HepG2 (cell line): Measurements from ENCODE around the gene CIBAR2. TPM values are rescaled to one million over a fixed set of nuclear protein-coding genes. Genes with fewer than 3 reads are reported as not detected.
A peak's percentile ranks its signal among the peaks of the same experiment; 100 is the strongest.

Experiments
- BORCS8-MEF2B ChIP-seq: sonication (generic); formaldehyde crosslinking; IDR thresholded peaks from 2 replicates; pipeline ENCODE4 v1.8.0; 2022; ENCODE audit warnings: mild to moderate bottlenecking, missing genetic modification reagents
- HDAC2 ChIP-seq: sonication (generic); formaldehyde crosslinking; IDR thresholded peaks from 2 replicates; pipeline ENCODE4 v1.4.0; 2020; ENCODE audit warnings: missing genetic modification reagents
- HDAC6 ChIP-seq: fragments of 200-600 bp; sonication (generic); IDR thresholded peaks from 2 replicates; pipeline ENCODE4 v1.7.0; 2017; ENCODE audit warnings: mild to moderate bottlenecking, antibody characterized with exemption, low read length, low read depth
- HNF4G ChIP-seq, 2 experiments: sonication (generic) in 1 of 2; formaldehyde crosslinking in 1 of 2; IDR thresholded peaks; 2 replicates each; pipeline versions ENCODE4 v1.4.0 to v1.6.1; 2011 to 2020; ENCODE audit warnings: borderline replicate concordance in 2 of 2, low read depth in 2 of 2, mild to moderate bottlenecking in 2 of 2, low read length in 1 of 2, missing genetic modification reagents in 1 of 2, moderate library complexity in 1 of 2
- MTA1 ChIP-seq: sonication (generic); formaldehyde crosslinking; IDR thresholded peaks from 2 replicates; pipeline ENCODE4 v1.4.0; 2020; ENCODE audit warnings: missing genetic modification reagents, mild to moderate bottlenecking, borderline replicate concordance
- MYNN ChIP-seq: sonication (generic); formaldehyde crosslinking; IDR thresholded peaks from 2 replicates; pipeline ENCODE4 v1.4.0; 2020; ENCODE audit warnings: mild to moderate bottlenecking, low read depth, missing genetic modification reagents
- PITX1 ChIP-seq: sonication (generic); formaldehyde crosslinking; IDR thresholded peaks from 2 replicates; pipeline ENCODE4 v1.5.1; 2020; ENCODE audit warnings: mild to moderate bottlenecking, missing genetic modification reagents
- SAP130 ChIP-seq: IDR thresholded peaks from 2 replicates; pipeline ENCODE4 v1.6.1; 2016; ENCODE audit warnings: low read depth
- ZNF121 ChIP-seq: sonication (generic); formaldehyde crosslinking; IDR thresholded peaks from 2 replicates; pipeline ENCODE4 v1.5.0; 2020; ENCODE audit warnings: mild to moderate bottlenecking, missing genetic modification reagents
- ZNF331 ChIP-seq: sonication (generic); formaldehyde crosslinking; IDR thresholded peaks from 2 replicates; pipeline ENCODE4 v1.4.0; 2020; ENCODE audit warnings: missing genetic modification reagents
- ZNF501 ChIP-seq: sonication (generic); formaldehyde crosslinking; IDR thresholded peaks from 2 replicates; pipeline ENCODE4 v1.5.1; 2020; ENCODE audit warnings: mild to moderate bottlenecking, moderate library complexity, missing genetic modification reagents
- ZNF572 ChIP-seq: sonication (generic); formaldehyde crosslinking; IDR thresholded peaks from 2 replicates; pipeline ENCODE4 v1.5.1; 2020; ENCODE audit warnings: mild to moderate bottlenecking, missing genetic modification reagents
- ZNF577 ChIP-seq: sonication (generic); formaldehyde crosslinking; IDR thresholded peaks from 2 replicates; pipeline ENCODE4 v1.4.0; 2020; ENCODE audit warnings: mild to moderate bottlenecking, low read depth, missing genetic modification reagents, borderline replicate concordance
- ZNF777 ChIP-seq: sonication (generic); formaldehyde crosslinking; IDR thresholded peaks from 2 replicates; pipeline ENCODE4 v1.4.0; 2020; ENCODE audit warnings: missing genetic modification reagents
- ZSCAN22 ChIP-seq: sonication (generic); formaldehyde crosslinking; IDR thresholded peaks from 2 replicates; pipeline ENCODE4 v1.4.0; 2020; ENCODE audit warnings: mild to moderate bottlenecking, missing genetic modification reagents
- polyA plus RNA-seq, 8 experiments: library from polyadenylated mRNA; depleted of rRNA in 3 of 8; stranded (reverse) in 7 of 8; unstranded in 1 of 8; fragments of >200 nt; fragmentation: Illumina TruSeq in 4 of 8; extraction: Trizol in 4 of 8; gene quantifications; 2 replicates each; pipeline versions ENCODE4 v1.2.1 to v1.2.3, GENCODE V29; 2011 to 2016; ENCODE audit warnings: low read depth in 4 of 8, missing spikeins in 1 of 8, mixed read lengths in 1 of 8; ENCODE audit not compliant: insufficient read depth in 1 of 8
- total RNA-seq, 5 experiments: library from RNA; depleted of rRNA; stranded (reverse); fragments of >200 nt; fragmentation: Illumina TruSeq; extraction: Trizol; gene quantifications; 2 replicates each; pipeline ENCODE4 v1.2.3, GENCODE V29; 2016; ENCODE audit warnings: low read depth in 1 of 5
- TF ChIP-seq, protein P1 (sequence below): sonication (generic); formaldehyde crosslinking; IDR thresholded peaks from 2 replicates; pipeline ENCODE4 v1.8.0; 2022; ENCODE audit warnings: missing genetic modification reagents, mild to moderate bottlenecking, moderate library complexity, borderline replicate concordance
- TF ChIP-seq, protein P2 (sequence below): sonication (generic); formaldehyde crosslinking; IDR thresholded peaks from 2 replicates; pipeline ENCODE4 v1.8.1; 2023; ENCODE audit warnings: mild to moderate bottlenecking, missing genetic modification reagents
- TF ChIP-seq, protein P3 (sequence below): IDR thresholded peaks from 2 replicates; pipeline ENCODE4 v1.6.1; 2016; ENCODE audit warnings: missing compliant biosample characterization, missing genetic modification reagents, borderline replicate concordance
- TF ChIP-seq, protein P4 (sequence below): sonication (generic); formaldehyde crosslinking; IDR thresholded peaks from 2 replicates; pipeline ENCODE4 v1.8.0; 2022; ENCODE audit warnings: mild to moderate bottlenecking, missing genetic modification reagents; ENCODE audit not compliant: insufficient replicate concordance
- TF ChIP-seq, protein P5 (sequence below): IDR thresholded peaks from 2 replicates; pipeline ENCODE4 v1.6.1; 2012; ENCODE audit warnings: low read depth, low read length, improper control_type of control experiment

The CIBAR2 gene
- total and polyA plus RNA-seq, 2 of the 13 experiments (the other 11 are each of a cell fraction or from before 2014, with no cell fraction given) = not detected

DNA sequence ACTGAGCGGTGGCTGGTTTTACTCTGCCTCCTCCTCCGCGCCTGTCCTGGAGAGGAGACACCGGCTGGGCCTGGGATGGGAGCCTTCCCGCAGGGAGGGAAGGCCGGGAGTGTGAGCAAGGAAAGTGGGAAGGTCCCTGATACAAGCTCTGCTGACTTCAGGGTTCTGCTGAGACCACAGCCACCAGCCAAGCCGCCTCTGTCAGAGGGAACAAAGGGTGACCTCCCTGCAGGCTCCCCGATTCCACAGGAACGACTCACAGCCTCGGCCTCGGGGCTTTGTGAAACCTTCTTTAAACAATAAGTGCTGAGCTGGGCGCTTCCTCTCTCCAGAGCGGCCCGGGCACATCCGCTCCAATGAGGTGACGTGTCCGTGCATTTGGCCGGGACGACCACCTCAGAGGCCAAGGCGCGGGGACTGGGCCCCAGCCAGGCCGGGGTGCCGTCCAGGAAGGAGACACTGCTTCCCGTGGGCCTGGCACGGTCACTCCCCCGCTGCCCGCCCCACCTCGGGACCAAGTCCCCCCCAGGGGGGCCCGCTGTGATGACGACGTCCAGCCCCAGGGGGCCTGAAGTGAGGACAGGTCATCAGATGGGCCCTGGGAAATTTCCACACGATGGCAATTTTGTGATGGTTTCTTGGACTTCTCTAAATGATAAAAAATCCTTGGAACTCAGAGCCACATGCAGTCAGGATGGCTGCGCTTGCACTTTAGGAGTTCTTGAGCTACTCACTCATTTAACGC, 11.8 kb upstream of the CIBAR2 start (continued):
- TF ChIP-seq, protein P1, sequence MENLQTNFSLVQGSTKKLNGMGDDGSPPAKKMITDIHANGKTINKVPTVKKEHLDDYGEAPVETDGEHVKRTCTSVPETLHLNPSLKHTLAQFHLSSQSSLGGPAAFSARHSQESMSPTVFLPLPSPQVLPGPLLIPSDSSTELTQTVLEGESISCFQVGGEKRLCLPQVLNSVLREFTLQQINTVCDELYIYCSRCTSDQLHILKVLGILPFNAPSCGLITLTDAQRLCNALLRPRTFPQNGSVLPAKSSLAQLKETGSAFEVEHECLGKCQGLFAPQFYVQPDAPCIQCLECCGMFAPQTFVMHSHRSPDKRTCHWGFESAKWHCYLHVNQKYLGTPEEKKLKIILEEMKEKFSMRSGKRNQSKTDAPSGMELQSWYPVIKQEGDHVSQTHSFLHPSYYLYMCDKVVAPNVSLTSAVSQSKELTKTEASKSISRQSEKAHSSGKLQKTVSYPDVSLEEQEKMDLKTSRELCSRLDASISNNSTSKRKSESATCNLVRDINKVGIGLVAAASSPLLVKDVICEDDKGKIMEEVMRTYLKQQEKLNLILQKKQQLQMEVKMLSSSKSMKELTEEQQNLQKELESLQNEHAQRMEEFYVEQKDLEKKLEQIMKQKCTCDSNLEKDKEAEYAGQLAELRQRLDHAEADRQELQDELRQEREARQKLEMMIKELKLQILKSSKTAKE (CRISPR knock-in tag) = no peak
- TF ChIP-seq SAP130 (CRISPR knock-in tag) = no peak
- peak; percentile 42; the same call in 1 of the 2 replicates for TF ChIP-seq MTA1 (CRISPR knock-in tag)
- TF ChIP-seq, protein P2, sequence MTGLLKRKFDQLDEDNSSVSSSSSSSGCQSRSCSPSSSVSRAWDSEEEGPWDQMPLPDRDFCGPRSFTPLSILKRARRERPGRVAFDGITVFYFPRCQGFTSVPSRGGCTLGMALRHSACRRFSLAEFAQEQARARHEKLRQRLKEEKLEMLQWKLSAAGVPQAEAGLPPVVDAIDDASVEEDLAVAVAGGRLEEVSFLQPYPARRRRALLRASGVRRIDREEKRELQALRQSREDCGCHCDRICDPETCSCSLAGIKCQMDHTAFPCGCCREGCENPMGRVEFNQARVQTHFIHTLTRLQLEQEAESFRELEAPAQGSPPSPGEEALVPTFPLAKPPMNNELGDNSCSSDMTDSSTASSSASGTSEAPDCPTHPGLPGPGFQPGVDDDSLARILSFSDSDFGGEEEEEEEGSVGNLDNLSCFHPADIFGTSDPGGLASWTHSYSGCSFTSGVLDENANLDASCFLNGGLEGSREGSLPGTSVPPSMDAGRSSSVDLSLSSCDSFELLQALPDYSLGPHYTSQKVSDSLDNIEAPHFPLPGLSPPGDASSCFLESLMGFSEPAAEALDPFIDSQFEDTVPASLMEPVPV = no peak
- TF ChIP-seq HDAC6 = no peak
- no peak for TF ChIP-seq MYNN (CRISPR knock-in tag)
- TF ChIP-seq HDAC2 (CRISPR knock-in tag) = no peak
- peak; percentile 17; the same call in 1 of the 2 replicates for TF ChIP-seq ZNF501
- TF ChIP-seq, protein P3, sequence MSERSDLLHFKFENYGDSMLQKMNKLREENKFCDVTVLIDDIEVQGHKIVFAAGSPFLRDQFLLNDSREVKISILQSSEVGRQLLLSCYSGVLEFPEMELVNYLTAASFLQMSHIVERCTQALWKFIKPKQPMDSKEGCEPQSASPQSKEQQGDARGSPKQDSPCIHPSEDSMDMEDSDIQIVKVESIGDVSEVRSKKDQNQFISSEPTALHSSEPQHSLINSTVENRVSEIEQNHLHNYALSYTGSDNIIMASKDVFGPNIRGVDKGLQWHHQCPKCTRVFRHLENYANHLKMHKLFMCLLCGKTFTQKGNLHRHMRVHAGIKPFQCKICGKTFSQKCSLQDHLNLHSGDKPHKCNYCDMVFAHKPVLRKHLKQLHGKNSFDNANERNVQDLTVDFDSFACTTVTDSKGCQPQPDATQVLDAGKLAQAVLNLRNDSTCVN (CRISPR knock-in tag) = no peak
- no peak for TF ChIP-seq ZNF777 (CRISPR knock-in tag)
- TF ChIP-seq, protein P4, sequence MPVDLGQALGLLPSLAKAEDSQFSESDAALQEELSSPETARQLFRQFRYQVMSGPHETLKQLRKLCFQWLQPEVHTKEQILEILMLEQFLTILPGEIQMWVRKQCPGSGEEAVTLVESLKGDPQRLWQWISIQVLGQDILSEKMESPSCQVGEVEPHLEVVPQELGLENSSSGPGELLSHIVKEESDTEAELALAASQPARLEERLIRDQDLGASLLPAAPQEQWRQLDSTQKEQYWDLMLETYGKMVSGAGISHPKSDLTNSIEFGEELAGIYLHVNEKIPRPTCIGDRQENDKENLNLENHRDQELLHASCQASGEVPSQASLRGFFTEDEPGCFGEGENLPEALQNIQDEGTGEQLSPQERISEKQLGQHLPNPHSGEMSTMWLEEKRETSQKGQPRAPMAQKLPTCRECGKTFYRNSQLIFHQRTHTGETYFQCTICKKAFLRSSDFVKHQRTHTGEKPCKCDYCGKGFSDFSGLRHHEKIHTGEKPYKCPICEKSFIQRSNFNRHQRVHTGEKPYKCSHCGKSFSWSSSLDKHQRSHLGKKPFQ (CRISPR knock-in tag) = no peak
- TF ChIP-seq ZNF331 (CRISPR knock-in tag) = no peak
- TF ChIP-seq ZNF121 = no peak
- TF ChIP-seq ZNF577 (CRISPR knock-in tag) = no peak
- TF ChIP-seq ZSCAN22 = no peak
- TF ChIP-seq, protein P5, sequence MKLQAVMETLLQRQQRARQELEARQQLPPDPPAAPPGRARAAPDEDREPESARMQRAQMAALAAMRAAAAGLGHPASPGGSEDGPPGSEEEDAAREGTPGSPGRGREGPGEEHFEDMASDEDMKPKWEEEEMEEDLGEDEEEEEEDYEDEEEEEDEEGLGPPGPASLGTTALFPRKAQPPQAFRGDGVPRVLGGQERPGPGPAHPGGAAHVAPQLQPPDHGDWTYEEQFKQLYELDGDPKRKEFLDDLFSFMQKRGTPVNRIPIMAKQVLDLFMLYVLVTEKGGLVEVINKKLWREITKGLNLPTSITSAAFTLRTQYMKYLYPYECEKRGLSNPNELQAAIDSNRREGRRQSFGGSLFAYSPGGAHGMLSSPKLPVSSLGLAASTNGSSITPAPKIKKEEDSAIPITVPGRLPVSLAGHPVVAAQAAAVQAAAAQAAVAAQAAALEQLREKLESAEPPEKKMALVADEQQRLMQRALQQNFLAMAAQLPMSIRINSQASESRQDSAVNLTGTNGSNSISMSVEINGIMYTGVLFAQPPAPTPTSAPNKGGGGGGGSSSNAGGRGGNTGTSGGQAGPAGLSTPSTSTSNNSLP = no peak
- 0 out of 2 replicates have a peak, but pooled peaks have one; percentile 11 for TF ChIP-seq PITX1
- 0 out of 2 replicates have a peak, but pooled peaks have one; percentile 23 for TF ChIP-seq BORCS8-MEF2B
- TF ChIP-seq ZNF572 (CRISPR knock-in tag) = no peak
- TF ChIP-seq HNF4G (IDR thresholded peaks at IDR 0.05; ENCODE audit: borderline replicate concordance, low read depth, low read length) = no peak
- no peak for TF ChIP-seq HNF4G (CRISPR knock-in tag; IDR thresholded peaks at IDR 0.05; ENCODE audit: borderline replicate concordance, low read depth)
